Bronchial epithelial cell (primary cell): ENCODE results near the gene CRYBA1. TPM values are rescaled to one million over a fixed set of nuclear protein-coding genes. Genes with fewer than 3 reads are reported as not detected.
"Not testable (repeated sequence)": the region's sequence is repeated elsewhere in the genome, so short reads cannot be mapped to it uniquely, and the experiment has no call there.

Source experiments
- DNase-seq: peaks from one replicate; pipeline ENCODE4 v3.0.0-alpha.2; 2010; ENCODE audit warnings: low read depth
- FAIRE-seq: peaks from 2 replicates; lab custom pipeline; 2011; peaks lifted over from hg19 to GRCh38; lab: Jason Lieb, UNC
- H3K27me3 ChIP-seq: 2 replicates; pipeline ENCODE4 v1.5.1; 2011; ENCODE audit warnings: low read length; ENCODE audit not compliant: control insufficient read depth, insufficient read depth
- H3K36me3 ChIP-seq: 2 replicates; pipeline ENCODE4 v1.5.1; 2011; ENCODE audit warnings: low read length; ENCODE audit not compliant: control insufficient read depth, insufficient read depth
- H3K4me3 ChIP-seq: 2 replicates; pipeline ENCODE4 v1.5.1; 2011; ENCODE audit warnings: mild to moderate bottlenecking, low read depth, low read length, control low read depth
- total RNA-seq: library from RNA; depleted of rRNA; stranded (reverse); fragments of >200 nt; gene quantifications from 2 replicates; pipeline ENCODE4 v1.2.1, GENCODE V29; 2014
- TF ChIP-seq, protein P1 (sequence below): IDR thresholded peaks from 2 replicates; pipeline ENCODE4 v1.5.1; 2011; ENCODE audit warnings: mild to moderate bottlenecking, moderate library complexity, low read length, control low read depth, inconsistent platforms; ENCODE audit not compliant: insufficient read depth, severe bottlenecking

The CRYBA1 gene, protein sequence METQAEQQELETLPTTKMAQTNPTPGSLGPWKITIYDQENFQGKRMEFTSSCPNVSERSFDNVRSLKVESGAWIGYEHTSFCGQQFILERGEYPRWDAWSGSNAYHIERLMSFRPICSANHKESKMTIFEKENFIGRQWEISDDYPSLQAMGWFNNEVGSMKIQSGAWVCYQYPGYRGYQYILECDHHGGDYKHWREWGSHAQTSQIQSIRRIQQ
- total RNA-seq, result not detected in 2 replicates

DNA sequence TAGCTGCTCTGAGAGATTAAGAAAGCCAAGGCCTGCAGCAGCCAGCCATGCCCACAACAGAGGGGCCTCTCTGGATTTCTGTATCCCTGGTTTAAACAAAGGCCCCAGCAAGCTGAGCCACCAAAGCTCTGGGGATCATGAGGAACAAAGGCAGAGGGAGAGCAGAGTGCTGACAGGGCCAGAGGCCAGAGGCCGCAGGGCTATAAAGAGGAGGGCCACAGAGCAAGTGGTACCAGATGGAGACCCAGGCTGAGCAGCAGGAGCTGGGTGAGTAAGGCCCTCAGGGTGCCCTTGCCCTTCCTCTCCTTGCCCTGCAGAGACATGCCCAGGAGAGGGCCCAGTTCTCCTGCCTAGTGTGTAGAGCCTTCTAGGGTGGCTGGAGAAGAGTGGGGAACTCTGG is at the start of gene CRYBA1:
TSS of gene CRYBA1 (plus strand) at position 232 of the 400 bp plus-strand sequence. CDS start at position 237, 5 bp downstream.
- no peak within 1 kb of the TSS for H3K4me3 ChIP-seq
- TF ChIP-seq, protein P1, sequence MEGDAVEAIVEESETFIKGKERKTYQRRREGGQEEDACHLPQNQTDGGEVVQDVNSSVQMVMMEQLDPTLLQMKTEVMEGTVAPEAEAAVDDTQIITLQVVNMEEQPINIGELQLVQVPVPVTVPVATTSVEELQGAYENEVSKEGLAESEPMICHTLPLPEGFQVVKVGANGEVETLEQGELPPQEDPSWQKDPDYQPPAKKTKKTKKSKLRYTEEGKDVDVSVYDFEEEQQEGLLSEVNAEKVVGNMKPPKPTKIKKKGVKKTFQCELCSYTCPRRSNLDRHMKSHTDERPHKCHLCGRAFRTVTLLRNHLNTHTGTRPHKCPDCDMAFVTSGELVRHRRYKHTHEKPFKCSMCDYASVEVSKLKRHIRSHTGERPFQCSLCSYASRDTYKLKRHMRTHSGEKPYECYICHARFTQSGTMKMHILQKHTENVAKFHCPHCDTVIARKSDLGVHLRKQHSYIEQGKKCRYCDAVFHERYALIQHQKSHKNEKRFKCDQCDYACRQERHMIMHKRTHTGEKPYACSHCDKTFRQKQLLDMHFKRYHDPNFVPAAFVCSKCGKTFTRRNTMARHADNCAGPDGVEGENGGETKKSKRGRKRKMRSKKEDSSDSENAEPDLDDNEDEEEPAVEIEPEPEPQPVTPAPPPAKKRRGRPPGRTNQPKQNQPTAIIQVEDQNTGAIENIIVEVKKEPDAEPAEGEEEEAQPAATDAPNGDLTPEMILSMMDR, result no peak
- FAIRE-seq (no peak), DNase-seq (peak; percentile 36)
- H3K36me3 ChIP-seq, result no peaks in the 10 kb centered on the region
- H3K27me3 ChIP-seq, result no peaks in the 10 kb centered on the region

DNA sequence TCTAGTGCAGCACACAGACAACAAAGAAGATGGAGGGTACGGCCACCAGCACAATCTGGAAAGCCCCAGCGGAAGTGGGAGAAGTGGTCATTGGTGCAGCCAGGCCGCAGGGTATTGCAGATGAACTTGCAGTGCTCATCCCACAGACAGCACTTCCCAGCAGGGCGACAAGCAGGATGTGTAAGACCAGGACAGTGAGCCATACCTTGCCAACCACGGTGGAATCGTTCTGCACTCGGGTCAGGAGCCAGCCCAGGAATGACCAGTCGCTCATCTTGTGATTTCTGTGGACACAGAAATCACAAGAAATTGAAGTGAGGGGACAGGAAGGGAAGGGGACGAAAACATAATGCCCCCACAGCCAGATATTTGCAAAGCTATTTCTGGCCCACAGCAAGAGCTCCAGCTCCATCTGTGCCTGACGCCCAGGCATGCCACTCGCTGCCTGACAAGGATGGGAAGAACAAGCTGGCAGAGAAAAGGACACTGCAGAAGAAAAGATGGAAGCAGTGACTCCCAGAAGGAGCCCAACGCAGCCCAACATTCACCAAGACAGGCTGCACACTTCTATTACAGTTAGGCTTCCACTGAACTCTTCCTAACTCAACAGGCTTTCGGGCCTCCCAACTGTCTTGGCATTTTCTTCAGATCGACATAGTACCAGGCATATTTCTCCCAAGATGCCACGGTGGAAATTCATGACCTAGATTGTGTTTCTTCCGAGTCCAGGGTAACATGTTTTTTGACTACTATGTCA is 49.0 kb upstream of the CRYBA1 start:
- Histone ChIP-seq H3K36me3 (no peaks in the 10 kb centered on the region), H3K27me3 (no peaks in the 10 kb centered on the region), H3K4me3 (no peak overlapping the region)
- no peak for FAIRE-seq
- TF ChIP-seq, protein P1, result no peak
- DNase-seq, result no peak

DNA sequence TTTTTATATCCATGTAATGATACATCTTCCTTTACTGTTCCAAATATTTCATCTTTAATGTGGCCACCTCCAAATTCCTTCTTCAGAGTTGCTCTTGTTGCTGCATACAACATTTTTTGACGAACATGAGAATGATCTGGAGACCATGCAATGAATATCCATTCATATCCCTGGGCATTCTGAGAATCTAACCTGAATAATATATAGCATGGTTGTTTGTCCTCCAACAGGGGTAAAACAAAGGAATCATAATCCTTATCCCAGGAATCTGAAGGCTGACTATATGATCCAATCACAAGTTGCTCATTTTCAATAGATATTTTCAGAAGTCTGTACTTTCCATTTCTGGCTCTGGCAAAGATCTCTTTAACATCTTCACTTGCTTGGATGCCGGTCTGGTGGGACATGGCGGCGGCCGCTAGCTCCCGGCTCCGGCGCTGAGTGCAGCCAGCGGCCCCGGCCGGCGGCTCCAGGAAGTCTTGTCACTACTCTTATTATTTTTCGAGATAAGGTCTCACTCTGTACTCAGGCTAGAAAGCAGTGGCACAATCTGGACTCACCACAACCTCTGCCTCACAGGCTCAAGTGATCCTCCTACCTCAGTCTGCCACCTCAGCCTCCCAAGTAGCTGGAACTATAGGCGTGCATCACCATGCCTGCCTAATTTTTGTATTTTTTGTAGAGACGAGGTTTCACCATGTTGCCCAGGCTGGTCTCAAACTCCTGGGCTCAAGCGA is 42.4 kb upstream of the CRYBA1 start:
- H3K4me3 ChIP-seq, H3K27me3 ChIP-seq, DNase-seq, H3K36me3 ChIP-seq, FAIRE-seq: not testable (repeated sequence)

DNA sequence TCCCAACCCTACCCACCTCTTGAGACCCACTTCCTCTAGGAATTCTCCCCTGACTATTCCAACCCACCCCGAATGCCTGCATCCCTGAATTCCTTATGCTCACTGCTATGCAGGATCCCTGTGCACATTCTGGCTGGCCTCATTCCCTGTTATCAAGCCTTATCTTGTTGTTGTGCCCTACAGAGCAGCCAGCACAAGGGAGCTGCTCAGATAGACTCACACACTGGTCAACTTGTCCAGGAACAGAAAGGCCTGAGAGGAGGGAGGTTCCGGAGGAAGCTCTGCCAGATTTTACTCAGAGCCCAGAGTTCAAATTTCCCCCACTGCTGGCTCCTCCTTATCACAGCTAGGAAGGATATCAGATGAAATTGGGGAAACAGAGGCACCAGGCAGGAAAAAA is 41.6 kb upstream of the CRYBA1 start:
- H3K36me3 ChIP-seq, result no peaks in the 10 kb centered on the region
- H3K4me3 ChIP-seq, result no peak overlapping the region
- FAIRE-seq (no peak), DNase-seq (no peak)
- H3K27me3 ChIP-seq, result no peaks in the 10 kb centered on the region
- TF ChIP-seq, protein P1, result no peak

DNA sequence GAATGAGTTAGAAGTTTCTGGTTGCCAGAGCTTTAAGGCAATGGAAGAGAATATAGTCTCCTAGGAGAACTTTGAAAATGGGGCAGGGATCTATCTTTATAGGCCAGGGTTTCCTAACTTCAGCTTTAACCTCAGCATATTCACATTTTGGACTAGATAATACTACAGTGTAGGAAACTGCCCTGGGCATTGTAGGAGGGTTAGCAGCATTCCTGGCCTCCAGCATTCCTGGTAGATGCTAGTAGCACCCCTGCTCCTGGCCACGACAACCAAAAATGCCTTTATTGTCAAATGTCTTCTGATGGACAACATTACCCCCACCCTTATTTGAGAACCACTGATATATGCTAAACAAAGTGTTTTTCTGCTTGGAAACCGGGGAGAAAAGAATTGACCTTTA is 38.7 kb upstream of the CRYBA1 start:
- no peak for FAIRE-seq
- TF ChIP-seq, protein P1, result no peak
- H3K4me3 ChIP-seq, result no peak overlapping the region
- H3K27me3 ChIP-seq, result no peaks in the 10 kb centered on the region
- H3K36me3 ChIP-seq, result no peaks in the 10 kb centered on the region
- no peak for DNase-seq

DNA sequence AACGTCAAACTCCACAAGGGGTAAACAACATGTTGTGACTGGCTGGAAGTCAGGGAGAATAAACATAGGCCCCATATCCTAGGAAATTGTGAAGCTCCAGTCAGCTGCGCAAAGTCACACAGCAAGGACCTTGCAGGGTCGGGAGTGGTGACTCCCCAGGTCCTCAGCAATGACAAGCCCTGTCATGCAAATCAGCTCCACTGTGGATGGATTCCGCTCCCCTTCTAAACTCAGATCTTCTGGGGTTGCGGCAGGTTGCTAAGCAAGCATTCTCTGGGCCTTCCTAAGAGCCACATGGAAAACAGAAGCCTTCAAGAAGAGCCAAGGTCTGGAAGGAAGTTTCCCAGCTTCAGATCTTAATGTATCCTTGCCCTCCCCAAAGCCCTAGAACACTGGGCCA is 37.6 kb upstream of the CRYBA1 start:
- FAIRE-seq (peak; percentile 7), DNase-seq (no peak)
- H3K4me3 ChIP-seq, result no peak overlapping the region
- H3K36me3 ChIP-seq, result no peaks in the 10 kb centered on the region
- TF ChIP-seq, protein P1, result no peak
- H3K27me3 ChIP-seq, result no peaks in the 10 kb centered on the region
